Keratinocyte (primary cell): Measurements from ENCODE around the gene CCDC148. TPM values are rescaled to one million over a fixed set of nuclear protein-coding genes. Genes with fewer than 3 reads are reported as not detected.

Experiments used
- DNase-seq: peaks from one replicate; pipeline ENCODE4 v3.0.0-alpha.2; 2011; ENCODE audit warnings: low read depth, missing footprints, low spot score
- FAIRE-seq: peaks from 2 replicates; lab custom pipeline; 2011; peaks lifted over from hg19 to GRCh38; lab: Jason Lieb, UNC
- H2AFZ ChIP-seq: 2 replicates; pipeline ENCODE4 v1.6.0; 2012; ENCODE audit warnings: low read length, control low read depth, inconsistent platforms; ENCODE audit not compliant: control insufficient read depth
- H3K27ac ChIP-seq: 2 replicates; pipeline ENCODE4 v1.5.1; 2011; ENCODE audit warnings: low read length; ENCODE audit not compliant: control insufficient read depth, insufficient read depth
- H3K27me3 ChIP-seq: 3 replicates; pipeline ENCODE4 v1.6.0; 2011; ENCODE audit warnings: low read length; ENCODE audit not compliant: control insufficient read depth, insufficient read depth; ENCODE audit errors: extremely low read depth
- H3K36me3 ChIP-seq, 2 experiments: 2 replicates in 1 of 2; 3 replicates in 1 of 2; pipeline ENCODE4 v1.5.1; 2011; ENCODE audit warnings: low read length in 2 of 2, mild to moderate bottlenecking in 1 of 2; ENCODE audit not compliant: control insufficient read depth in 2 of 2, insufficient read depth in 2 of 2; ENCODE audit errors: extremely low read depth in 1 of 2
- H3K4me1 ChIP-seq: 3 replicates; pipeline ENCODE4 v1.5.1; 2011; ENCODE audit warnings: low read length; ENCODE audit not compliant: control insufficient read depth, insufficient read depth; ENCODE audit errors: extremely low read depth
- H3K4me2 ChIP-seq: 3 replicates; pipeline ENCODE4 v1.6.0; 2011; ENCODE audit warnings: low read depth, low read length; ENCODE audit not compliant: control insufficient read depth, insufficient read depth; ENCODE audit errors: extremely low read depth
- H3K4me3 ChIP-seq, 3 experiments: fragments of 200-600 bp in 1 of 3; sonication (generic) in 1 of 3; 2 replicates in 2 of 3; 3 replicates in 1 of 3; pipeline ENCODE4 v1.5.1; 2011 to 2016; ENCODE audit warnings: low read length in 3 of 3, mild to moderate bottlenecking in 3 of 3, control low read depth in 2 of 3, inconsistent platforms in 1 of 3, low read depth in 1 of 3, mixed read lengths in 1 of 3, mixed run types in 1 of 3, moderate library complexity in 1 of 3; ENCODE audit not compliant: control insufficient read depth in 2 of 3, insufficient read depth in 2 of 3; ENCODE audit errors: extremely low read depth in 1 of 3
- H3K79me2 ChIP-seq: 2 replicates; pipeline ENCODE4 v1.6.0; 2012; ENCODE audit warnings: low read length; ENCODE audit not compliant: control insufficient read depth, insufficient read depth
- H3K9ac ChIP-seq: 3 replicates; pipeline ENCODE4 v1.6.0; 2011; ENCODE audit warnings: low read length; ENCODE audit not compliant: control insufficient read depth, insufficient read depth; ENCODE audit errors: extremely low read depth
- H3K9me1 ChIP-seq: 3 replicates; pipeline ENCODE4 v1.6.0; 2011; ENCODE audit warnings: low read length; ENCODE audit not compliant: control insufficient read depth, insufficient read depth; ENCODE audit errors: extremely low read depth
- H3K9me3 ChIP-seq: 2 replicates; pipeline ENCODE4 v1.5.1; 2012; ENCODE audit warnings: low read depth, low read length; ENCODE audit not compliant: control insufficient read depth
- H4K20me1 ChIP-seq: 3 replicates; pipeline ENCODE4 v1.6.0; 2011; ENCODE audit warnings: low read length; ENCODE audit not compliant: control insufficient read depth, insufficient read depth; ENCODE audit errors: extremely low read depth
- EZH2 ChIP-seq: IDR thresholded peaks from one replicate; pipeline ENCODE4 v1.6.1; 2012; ENCODE audit warnings: inconsistent platforms, mild to moderate bottlenecking, low read length, moderate library complexity
- dilution Hi-C: fragments of 300-500 bp; cut with MboI; formaldehyde crosslinking; loops from one replicate; pipeline ENCODE4 v1.7.0; 2020; ENCODE audit warnings: low sequenced_read_pairs; ENCODE audit not compliant: extremely low pct_ligation_motif_present
- polyA plus RNA-seq, 5 experiments: library from polyadenylated mRNA; depleted of rRNA in 3 of 5; stranded (reverse) in 3 of 5; stranded (forward) in 1 of 5; unstranded in 1 of 5; fragments of >200 nt; gene quantifications; 1 replicate in 1 of 5; 2 replicates in 3 of 5; 3 replicates in 1 of 5; pipeline versions ENCODE4 v1.2.1 to v1.2.3, GENCODE V29; 2011 to 2012; ENCODE audit warnings: missing spikeins in 2 of 5, low read depth in 1 of 5, low replicate concordance in 1 of 5
- TF ChIP-seq, protein P1 (sequence below), 3 experiments: IDR thresholded peaks in 1 of 3; conservative IDR thresholded peaks in 1 of 3; optimal IDR thresholded peaks in 1 of 3; 2 replicates in 2 of 3; 3 replicates in 1 of 3; pipeline versions ENCODE3 to v1.5.1; 2011; ENCODE audit warnings: low read length in 3 of 3, mild to moderate bottlenecking in 3 of 3, moderate library complexity in 2 of 3, control low read depth in 1 of 3, inconsistent platforms in 1 of 3; ENCODE audit not compliant: insufficient read depth in 2 of 3; ENCODE audit errors: extremely low read depth in 1 of 3

CCDC148 gene
- polyA plus RNA-seq, 1 donor (not counting 4 experiments of a cell fraction or from before 2014, with no cell fraction given), result 0.39 TPM

DNA sequence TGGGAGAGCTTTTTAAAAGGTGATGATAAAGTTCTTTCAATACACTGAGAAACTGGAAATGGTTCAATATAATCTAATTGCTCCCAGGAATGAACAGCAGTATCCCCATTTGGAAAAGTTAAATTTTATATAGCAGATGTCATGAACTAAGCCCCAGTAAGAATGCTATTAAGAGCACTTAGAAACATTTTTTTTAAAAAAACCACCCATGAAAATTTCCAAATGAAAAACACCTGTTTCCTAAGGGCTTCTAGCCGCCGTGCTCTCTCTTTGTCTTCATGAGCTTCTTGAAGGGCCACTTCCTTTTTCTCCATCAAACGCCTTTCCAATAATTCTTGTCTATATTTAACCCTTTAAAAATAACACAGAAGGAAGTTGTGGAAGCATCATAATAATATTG, 277.9 kb downstream of the CCDC148 start:
- Histone ChIP-seq H3K4me3 (no peak overlapping the region), H3K9me3 (no peaks in the 10 kb centered on the region), H3K9me1 (no peaks in the 10 kb centered on the region), H3K27ac (no peak overlapping the region), H3K27me3 (no peaks in the 10 kb centered on the region), H2AFZ (no peak overlapping the region), H3K79me2 (no peaks in the 10 kb centered on the region), H3K4me2 (no peak overlapping the region), H3K4me1 (no peaks in the 10 kb centered on the region), H4K20me1 (no peaks in the 10 kb centered on the region), H3K36me3 (no peaks in the 10 kb centered on the region), H3K9ac (no peak overlapping the region)
- DNase-seq (no peak), FAIRE-seq (no peak)
- TF ChIP-seq EZH2, result no peak
- TF ChIP-seq, protein P1, sequence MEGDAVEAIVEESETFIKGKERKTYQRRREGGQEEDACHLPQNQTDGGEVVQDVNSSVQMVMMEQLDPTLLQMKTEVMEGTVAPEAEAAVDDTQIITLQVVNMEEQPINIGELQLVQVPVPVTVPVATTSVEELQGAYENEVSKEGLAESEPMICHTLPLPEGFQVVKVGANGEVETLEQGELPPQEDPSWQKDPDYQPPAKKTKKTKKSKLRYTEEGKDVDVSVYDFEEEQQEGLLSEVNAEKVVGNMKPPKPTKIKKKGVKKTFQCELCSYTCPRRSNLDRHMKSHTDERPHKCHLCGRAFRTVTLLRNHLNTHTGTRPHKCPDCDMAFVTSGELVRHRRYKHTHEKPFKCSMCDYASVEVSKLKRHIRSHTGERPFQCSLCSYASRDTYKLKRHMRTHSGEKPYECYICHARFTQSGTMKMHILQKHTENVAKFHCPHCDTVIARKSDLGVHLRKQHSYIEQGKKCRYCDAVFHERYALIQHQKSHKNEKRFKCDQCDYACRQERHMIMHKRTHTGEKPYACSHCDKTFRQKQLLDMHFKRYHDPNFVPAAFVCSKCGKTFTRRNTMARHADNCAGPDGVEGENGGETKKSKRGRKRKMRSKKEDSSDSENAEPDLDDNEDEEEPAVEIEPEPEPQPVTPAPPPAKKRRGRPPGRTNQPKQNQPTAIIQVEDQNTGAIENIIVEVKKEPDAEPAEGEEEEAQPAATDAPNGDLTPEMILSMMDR (optimal IDR thresholded peaks at IDR 0.05 in 1 of 3, IDR thresholded peaks at IDR 0.05 in 1 of 3, conservative IDR thresholded peaks at IDR 0.05 in 1 of 3; ENCODE audit: extremely low read depth in 1 of 3, insufficient read depth in 2 of 3, low read length in 3 of 3), result no peak
- dilution Hi-C loops, result no loop called here

DNA sequence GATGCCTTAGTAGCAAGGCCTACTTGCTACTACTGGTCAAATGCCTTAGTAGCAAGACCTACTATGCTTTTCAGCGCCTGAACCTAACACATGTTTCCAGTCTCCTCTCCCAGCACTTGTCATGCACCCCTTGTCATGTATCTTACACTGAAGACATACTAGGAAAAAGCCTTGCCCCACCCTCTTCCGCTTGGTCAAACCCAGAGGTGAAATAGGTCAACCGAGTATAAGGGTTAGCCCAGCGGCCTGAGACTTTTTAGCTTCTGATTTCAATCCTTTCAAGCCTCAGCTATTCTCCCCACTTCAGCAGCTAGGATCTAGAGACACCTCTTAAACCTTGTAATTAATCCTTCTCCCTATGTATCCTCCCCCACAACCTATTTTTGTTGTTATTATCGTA, 281.6 kb downstream of the CCDC148 start:
- no peak overlapping the region for H3K9ac ChIP-seq
- no peaks in the 10 kb centered on the region for H3K9me1 ChIP-seq
- no peaks in the 10 kb centered on the region for H3K9me3 ChIP-seq
- H3K27ac ChIP-seq, result no peak overlapping the region
- H3K27me3 ChIP-seq, result no peaks in the 10 kb centered on the region
- no peaks in the 10 kb centered on the region for H3K79me2 ChIP-seq
- H3K4me2 ChIP-seq, result no peak overlapping the region
- H3K4me1 ChIP-seq, result no peaks in the 10 kb centered on the region
- TF ChIP-seq EZH2, result no peak
- TF ChIP-seq, protein P1 (optimal IDR thresholded peaks at IDR 0.05 in 1 of 3, IDR thresholded peaks at IDR 0.05 in 1 of 3, conservative IDR thresholded peaks at IDR 0.05 in 1 of 3; ENCODE audit: extremely low read depth in 1 of 3, insufficient read depth in 2 of 3, low read length in 3 of 3), result no peak
- no peak overlapping the region for H2AFZ ChIP-seq
- FAIRE-seq (no peak), DNase-seq (no peak)
- dilution Hi-C loops, result no loop called here
- no peaks in the 10 kb centered on the region for H3K36me3 ChIP-seq
- H4K20me1 ChIP-seq, result no peaks in the 10 kb centered on the region
- no peak overlapping the region for H3K4me3 ChIP-seq
